Panc1 (cell line): ENCODE data around the gene IGFBP4. TPM values are rescaled to one million over a fixed set of nuclear protein-coding genes. Genes with fewer than 3 reads are reported as not detected.
A peak's percentile ranks its signal among the peaks of the same experiment; 100 is the strongest.

Source experiments
- ATAC-seq: fragments of 200-7000 bp; cut with Tn5 transposase; 2 replicates; pipeline ENCODE4 v1.9.1; 2020; ENCODE audit warnings: mild to moderate bottlenecking, moderate library complexity
- BruUV-seq: library from RNA; stranded (reverse); fragments of 400-500 nt; replicated peaks from 2 replicates; lab custom pipeline; 2021; lab: Mats Ljungman, UMichigan
- CTCF ChIA-PET: fragments of 300-600 bp; sonication (Branson Sonifier 250); formaldehyde crosslinking; loops from one replicate; lab custom pipeline; 2022; ENCODE audit warnings: antibody characterized with exemption; lab: Charles Lee
- POLR2A ChIA-PET: fragments of 300-600 bp; sonication (Branson Sonifier 250); formaldehyde crosslinking; loops from one replicate; lab custom pipeline; 2022; ENCODE audit warnings: antibody characterized with exemption; lab: Charles Lee
- DNase-seq: peaks from one replicate; pipeline ENCODE4 v3.0.0-alpha.2; 2010; ENCODE audit warnings: low read depth, low spot score
- H3K27ac ChIP-seq: 2 replicates; pipeline ENCODE4 v1.5.1; 2011; ENCODE audit warnings: mild to moderate bottlenecking, low read length, inconsistent platforms
- H3K27me3 ChIP-seq: fragments of 200-500 bp; sonication (Bioruptor generic); 2 replicates; pipeline ENCODE4 v1.6.0; 2014; ENCODE audit warnings: low read length, inconsistent platforms; ENCODE audit not compliant: control insufficient read depth, insufficient read depth
- H3K36me3 ChIP-seq: fragments of 200-500 bp; sonication (Bioruptor generic); 2 replicates; pipeline ENCODE4 v1.5.1; 2014; ENCODE audit warnings: inconsistent platforms, mild to moderate bottlenecking, low read length, moderate library complexity; ENCODE audit not compliant: control insufficient read depth, insufficient read depth
- H3K4me1 ChIP-seq: 2 replicates; pipeline ENCODE4 v1.5.1; 2011; ENCODE audit warnings: inconsistent platforms, mild to moderate bottlenecking, low read length, moderate library complexity; ENCODE audit not compliant: control insufficient read depth, insufficient read depth
- H3K4me3 ChIP-seq, 2 experiments: 2 replicates each; pipeline ENCODE4 v1.5.1; 2011 to 2012; ENCODE audit warnings: low read depth in 2 of 2, low read length in 2 of 2, mild to moderate bottlenecking in 2 of 2, inconsistent platforms in 1 of 2, moderate library complexity in 1 of 2
- H3K9me3 ChIP-seq: fragments of 200-500 bp; sonication (Bioruptor generic); 2 replicates; pipeline ENCODE4 v1.5.1; 2014; ENCODE audit warnings: low read depth, mild to moderate bottlenecking, inconsistent platforms, low read length, moderate library complexity; ENCODE audit not compliant: control insufficient read depth, insufficient read depth
- POLR2AphosphoS5 ChIP-seq: IDR thresholded peaks from 2 replicates; pipeline ENCODE4 v1.6.1; 2012; ENCODE audit warnings: mild to moderate bottlenecking, low read depth, low read length, moderate library complexity
- SIN3A ChIP-seq: IDR thresholded peaks from 2 replicates; pipeline ENCODE4 v1.6.1; 2012; ENCODE audit warnings: low read depth, mild to moderate bottlenecking, low read length, moderate library complexity, borderline replicate concordance; ENCODE audit not compliant: insufficient read depth
- TCF7L2 ChIP-seq: IDR thresholded peaks from 2 replicates; pipeline ENCODE4 v1.6.1; 2011; ENCODE audit warnings: mild to moderate bottlenecking, low read depth, low read length, inconsistent platforms
- in situ Hi-C: cut with HindIII; loops from 2 replicates; pipeline ENCODE4 v1.10.0; 2016; ENCODE audit warnings: low sequenced_read_pairs, low pct_unique_long_range_greater_than_20kb
- intact Hi-C: fragments of 100-400 bp; cut with micrococcal nuclease; formaldehyde crosslinking; loops from one replicate; pipeline ENCODE4 v1.10.0; 2022; ENCODE audit not compliant: unreplicated experiment
- total RNA-seq: library from RNA; stranded (reverse); gene quantifications from one replicate; pipeline ENCODE4 v1.2.1, GENCODE V29; 2021; ENCODE audit not compliant: unreplicated experiment
- TF ChIP-seq, protein P1 (sequence below), 2 experiments: IDR thresholded peaks; 2 replicates each; pipeline ENCODE4 v1.6.1; 2011 to 2012; ENCODE audit warnings: low read depth in 2 of 2, control low read depth in 1 of 2, low read length in 1 of 2, mild to moderate bottlenecking in 1 of 2, moderate library complexity in 1 of 2; ENCODE audit not compliant: insufficient read depth in 1 of 2
- TF ChIP-seq, protein P2 (sequence below): fragments of 450-650 bp; IDR thresholded peaks from 2 replicates; pipeline ENCODE4 v1.5.1; 2017; ENCODE audit warnings: mild to moderate bottlenecking

The IGFBP4 gene
- total RNA-seq, 1 experiment from 2014 or later, result 27.1 TPM

DNA sequence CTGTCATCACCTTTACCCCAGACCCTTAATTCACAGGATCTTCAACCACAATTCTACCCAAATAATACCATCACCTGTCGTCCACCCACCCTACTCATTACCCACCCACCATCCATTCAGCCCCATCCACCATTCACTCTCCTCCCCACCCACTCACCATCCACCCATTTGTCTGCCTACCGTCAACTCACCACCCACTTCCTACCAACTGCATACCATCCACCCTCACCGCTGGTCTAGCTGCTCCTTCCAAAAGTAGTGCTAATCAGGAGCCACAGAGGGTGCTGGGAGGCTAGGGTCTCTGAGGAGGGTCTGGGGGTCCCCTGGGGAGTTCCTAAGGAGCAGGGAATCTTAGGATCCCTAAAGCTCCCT, 12.0 kb upstream of the IGFBP4 start:
- no peak for ATAC-seq
- CTCF ChIA-PET, result interaction anchor here (0.5 kb wide), 1 partner anchor 66 kb away, joined by 9 read pairs; no protein-coding TSS in a partner anchor
- intact Hi-C loops, result no loop called here
- Histone ChIP-seq H3K27me3 (no peaks in the 10 kb centered on the region), H3K4me1 (no peaks in the 10 kb centered on the region), H3K4me3 (no peak overlapping the region), H3K9me3 (no peaks in the 10 kb centered on the region), H3K27ac (no peak overlapping the region), H3K36me3 (no peaks in the 10 kb centered on the region)
- in situ Hi-C loops, result no loop called here
- no peak for TF ChIP-seq TCF7L2
- no peak for TF ChIP-seq POLR2AphosphoS5
- TF ChIP-seq, protein P1, sequence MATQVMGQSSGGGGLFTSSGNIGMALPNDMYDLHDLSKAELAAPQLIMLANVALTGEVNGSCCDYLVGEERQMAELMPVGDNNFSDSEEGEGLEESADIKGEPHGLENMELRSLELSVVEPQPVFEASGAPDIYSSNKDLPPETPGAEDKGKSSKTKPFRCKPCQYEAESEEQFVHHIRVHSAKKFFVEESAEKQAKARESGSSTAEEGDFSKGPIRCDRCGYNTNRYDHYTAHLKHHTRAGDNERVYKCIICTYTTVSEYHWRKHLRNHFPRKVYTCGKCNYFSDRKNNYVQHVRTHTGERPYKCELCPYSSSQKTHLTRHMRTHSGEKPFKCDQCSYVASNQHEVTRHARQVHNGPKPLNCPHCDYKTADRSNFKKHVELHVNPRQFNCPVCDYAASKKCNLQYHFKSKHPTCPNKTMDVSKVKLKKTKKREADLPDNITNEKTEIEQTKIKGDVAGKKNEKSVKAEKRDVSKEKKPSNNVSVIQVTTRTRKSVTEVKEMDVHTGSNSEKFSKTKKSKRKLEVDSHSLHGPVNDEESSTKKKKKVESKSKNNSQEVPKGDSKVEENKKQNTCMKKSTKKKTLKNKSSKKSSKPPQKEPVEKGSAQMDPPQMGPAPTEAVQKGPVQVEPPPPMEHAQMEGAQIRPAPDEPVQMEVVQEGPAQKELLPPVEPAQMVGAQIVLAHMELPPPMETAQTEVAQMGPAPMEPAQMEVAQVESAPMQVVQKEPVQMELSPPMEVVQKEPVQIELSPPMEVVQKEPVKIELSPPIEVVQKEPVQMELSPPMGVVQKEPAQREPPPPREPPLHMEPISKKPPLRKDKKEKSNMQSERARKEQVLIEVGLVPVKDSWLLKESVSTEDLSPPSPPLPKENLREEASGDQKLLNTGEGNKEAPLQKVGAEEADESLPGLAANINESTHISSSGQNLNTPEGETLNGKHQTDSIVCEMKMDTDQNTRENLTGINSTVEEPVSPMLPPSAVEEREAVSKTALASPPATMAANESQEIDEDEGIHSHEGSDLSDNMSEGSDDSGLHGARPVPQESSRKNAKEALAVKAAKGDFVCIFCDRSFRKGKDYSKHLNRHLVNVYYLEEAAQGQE (IDR thresholded peaks at IDR 0.05; ENCODE audit: insufficient read depth in 1 of 2, low read depth in 2 of 2, low read length in 1 of 2), result no peak
- TF ChIP-seq, protein P2, sequence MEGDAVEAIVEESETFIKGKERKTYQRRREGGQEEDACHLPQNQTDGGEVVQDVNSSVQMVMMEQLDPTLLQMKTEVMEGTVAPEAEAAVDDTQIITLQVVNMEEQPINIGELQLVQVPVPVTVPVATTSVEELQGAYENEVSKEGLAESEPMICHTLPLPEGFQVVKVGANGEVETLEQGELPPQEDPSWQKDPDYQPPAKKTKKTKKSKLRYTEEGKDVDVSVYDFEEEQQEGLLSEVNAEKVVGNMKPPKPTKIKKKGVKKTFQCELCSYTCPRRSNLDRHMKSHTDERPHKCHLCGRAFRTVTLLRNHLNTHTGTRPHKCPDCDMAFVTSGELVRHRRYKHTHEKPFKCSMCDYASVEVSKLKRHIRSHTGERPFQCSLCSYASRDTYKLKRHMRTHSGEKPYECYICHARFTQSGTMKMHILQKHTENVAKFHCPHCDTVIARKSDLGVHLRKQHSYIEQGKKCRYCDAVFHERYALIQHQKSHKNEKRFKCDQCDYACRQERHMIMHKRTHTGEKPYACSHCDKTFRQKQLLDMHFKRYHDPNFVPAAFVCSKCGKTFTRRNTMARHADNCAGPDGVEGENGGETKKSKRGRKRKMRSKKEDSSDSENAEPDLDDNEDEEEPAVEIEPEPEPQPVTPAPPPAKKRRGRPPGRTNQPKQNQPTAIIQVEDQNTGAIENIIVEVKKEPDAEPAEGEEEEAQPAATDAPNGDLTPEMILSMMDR, result no peak
- TF ChIP-seq SIN3A, result no peak
- no TSS peak for BruUV-seq
- POLR2A ChIA-PET, result no interaction called here
- DNase-seq, result no peak

DNA sequence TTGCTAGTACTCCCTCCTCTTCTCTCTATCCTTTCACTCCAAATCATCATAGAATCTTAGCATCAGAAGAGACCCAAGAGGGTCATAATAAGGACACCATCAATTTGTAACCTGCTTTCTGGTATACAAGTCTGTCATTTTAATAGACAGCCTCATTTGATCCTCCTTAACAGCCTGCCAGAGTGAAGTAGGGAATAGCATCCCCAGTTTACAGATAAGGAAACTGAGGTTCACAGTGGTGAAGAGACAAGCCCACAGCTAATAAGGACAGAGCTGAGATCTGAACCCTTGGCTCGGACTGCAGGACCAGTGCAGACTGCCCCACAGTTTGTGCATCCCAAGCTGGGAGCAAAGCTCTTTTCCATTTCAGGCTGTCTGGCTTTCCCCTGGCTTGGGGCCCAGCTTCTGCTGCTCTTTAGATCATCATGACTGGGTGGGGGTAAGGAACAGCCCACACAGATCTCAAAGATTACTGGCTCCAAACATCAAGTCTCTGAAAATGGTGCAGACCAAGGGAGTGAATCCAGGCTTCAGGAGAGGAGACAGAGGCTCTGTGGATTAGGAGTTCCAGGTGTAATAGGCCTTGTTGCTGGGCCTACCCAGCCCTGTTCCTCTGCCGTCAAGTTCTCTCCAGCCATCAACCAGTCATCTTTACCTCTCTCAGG, 10.3 kb upstream of the IGFBP4 start:
- ATAC-seq (peak; percentile 50), DNase-seq (no peak)
- POLR2A ChIA-PET, result no interaction called here
- no peaks in the 10 kb centered on the region for H3K9me3 ChIP-seq
- no peaks in the 10 kb centered on the region for H3K27me3 ChIP-seq
- CTCF ChIA-PET, result interaction anchor here (1.1 to 1.2 kb wide), 2 partner anchors 15 to 87 kb away, joined by 3 read pairs; partner anchors contain the start of gene TOP2A
- no peaks in the 10 kb centered on the region for H3K36me3 ChIP-seq
- no peaks in the 10 kb centered on the region for H3K4me1 ChIP-seq
- H3K27ac ChIP-seq, result no peak overlapping the region
- intact Hi-C loops, result no loop called here
- no peak overlapping the region for H3K4me3 ChIP-seq
- TF ChIP-seq, protein P1 (IDR thresholded peaks at IDR 0.05; ENCODE audit: insufficient read depth in 1 of 2, low read depth in 2 of 2, low read length in 1 of 2), result no peak
- TF ChIP-seq POLR2AphosphoS5 (no peak), SIN3A (no peak), TCF7L2 (no peak)
- TF ChIP-seq, protein P2, result no peak
- BruUV-seq, result no TSS peak
- in situ Hi-C loops, result no loop called here
